ENCODE data around the gene ZBED2. TPM values are rescaled to one million over a fixed set of nuclear protein-coding genes. Genes with fewer than 3 reads are reported as not detected.

Gene ZBED2
- total RNA-seq, 1 donor from 2014 or later = not detected

DNA sequence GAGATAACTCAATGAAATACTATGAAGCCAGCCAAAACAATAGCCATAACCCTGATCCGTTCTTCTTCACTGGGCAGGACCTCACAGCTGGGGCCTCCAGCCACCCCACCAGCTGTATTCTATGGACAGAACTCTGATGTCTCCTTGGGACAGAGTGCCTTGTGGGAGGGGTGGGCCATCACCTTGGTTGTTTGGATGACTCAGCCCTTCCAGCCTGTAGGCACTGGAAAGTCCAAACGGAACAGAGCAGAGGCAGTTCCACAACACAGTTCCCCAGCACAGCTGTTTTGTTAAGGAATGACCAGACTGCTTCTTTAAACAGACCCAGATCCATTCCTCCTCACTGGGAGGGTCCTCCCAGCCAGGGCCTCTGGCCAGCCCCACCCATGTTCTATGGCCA lies 31.9 kb upstream of the ZBED2 start:
- TF ChIP-seq, protein P1, sequence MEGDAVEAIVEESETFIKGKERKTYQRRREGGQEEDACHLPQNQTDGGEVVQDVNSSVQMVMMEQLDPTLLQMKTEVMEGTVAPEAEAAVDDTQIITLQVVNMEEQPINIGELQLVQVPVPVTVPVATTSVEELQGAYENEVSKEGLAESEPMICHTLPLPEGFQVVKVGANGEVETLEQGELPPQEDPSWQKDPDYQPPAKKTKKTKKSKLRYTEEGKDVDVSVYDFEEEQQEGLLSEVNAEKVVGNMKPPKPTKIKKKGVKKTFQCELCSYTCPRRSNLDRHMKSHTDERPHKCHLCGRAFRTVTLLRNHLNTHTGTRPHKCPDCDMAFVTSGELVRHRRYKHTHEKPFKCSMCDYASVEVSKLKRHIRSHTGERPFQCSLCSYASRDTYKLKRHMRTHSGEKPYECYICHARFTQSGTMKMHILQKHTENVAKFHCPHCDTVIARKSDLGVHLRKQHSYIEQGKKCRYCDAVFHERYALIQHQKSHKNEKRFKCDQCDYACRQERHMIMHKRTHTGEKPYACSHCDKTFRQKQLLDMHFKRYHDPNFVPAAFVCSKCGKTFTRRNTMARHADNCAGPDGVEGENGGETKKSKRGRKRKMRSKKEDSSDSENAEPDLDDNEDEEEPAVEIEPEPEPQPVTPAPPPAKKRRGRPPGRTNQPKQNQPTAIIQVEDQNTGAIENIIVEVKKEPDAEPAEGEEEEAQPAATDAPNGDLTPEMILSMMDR (IDR thresholded peaks at IDR 0.05; ENCODE audit: borderline replicate concordance) = no peak
- no peak for DNase-seq
- no peak overlapping the region for H3K4me3 ChIP-seq
- no peaks in the 10 kb centered on the region for H3K4me1 ChIP-seq
- no peak overlapping the region for H3K27ac ChIP-seq (replicated peaks)
- H3K9me3 ChIP-seq (replicated peaks) = peaks cover 25% of the 10 kb centered on the region
- intact Hi-C loops (cut with micrococcal nuclease) = no loop called here
- no peaks in the 10 kb centered on the region for H3K27me3 ChIP-seq (ENCODE audit: low read depth)
- no peaks in the 10 kb centered on the region for H3K36me3 ChIP-seq

DNA sequence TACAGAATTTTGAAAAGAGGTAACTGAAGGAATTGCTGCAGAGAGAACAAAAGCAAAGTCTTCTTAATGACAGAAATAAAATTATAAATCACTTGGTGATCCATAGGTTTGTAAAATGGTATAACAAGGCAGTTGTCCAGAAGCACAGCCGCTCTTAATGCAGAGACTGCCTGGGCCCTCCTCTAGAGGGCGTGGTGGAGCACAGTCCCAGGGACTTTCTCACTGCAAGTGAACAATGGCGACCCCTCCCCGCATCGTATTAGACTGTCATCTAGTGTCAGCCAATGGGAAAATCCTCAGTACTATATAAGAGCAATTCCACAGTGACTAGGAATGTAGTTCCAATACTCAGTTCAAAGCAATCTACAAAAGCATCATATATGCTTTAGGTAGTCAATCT lies 26.4 kb upstream of the ZBED2 start:
- no peaks in the 10 kb centered on the region for H3K9me3 ChIP-seq (replicated peaks)
- H3K27me3 ChIP-seq (ENCODE audit: low read depth) = peaks cover 4% of the 10 kb centered on the region
- H3K27ac ChIP-seq (replicated peaks) = no peak overlapping the region
- intact Hi-C loops (cut with micrococcal nuclease) = no loop called here
- TF ChIP-seq, protein P1 (IDR thresholded peaks at IDR 0.05; ENCODE audit: borderline replicate concordance) = no peak
- no peaks in the 10 kb centered on the region for H3K36me3 ChIP-seq
- H3K4me1 ChIP-seq = peaks cover 8% of the 10 kb centered on the region
- no peak overlapping the region for H3K4me3 ChIP-seq
- DNase-seq = no peak

DNA sequence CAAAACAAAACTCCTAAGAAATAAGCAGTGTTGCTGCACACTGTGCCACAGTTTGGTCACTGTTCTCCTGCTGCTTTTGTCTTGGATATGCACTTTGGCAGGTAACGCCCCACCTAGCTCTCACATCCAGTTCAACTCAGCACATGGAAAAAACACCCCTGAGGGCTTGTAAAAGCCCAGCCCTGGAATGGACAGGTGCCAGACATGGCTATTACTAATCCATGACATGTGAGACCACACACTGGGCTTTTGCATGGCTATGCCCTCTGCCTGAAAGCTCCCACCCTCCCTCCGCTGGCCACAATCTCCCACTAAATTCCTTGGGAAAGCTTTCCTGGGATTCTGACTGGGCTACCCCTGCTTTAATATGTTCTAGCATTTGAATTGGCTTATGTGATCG lies 24.7 kb upstream of the ZBED2 start:
- DNase-seq = no peak
- Histone ChIP-seq H3K36me3 (no peaks in the 10 kb centered on the region), H3K9me3 (replicated peaks) (no peaks in the 10 kb centered on the region), H3K27ac (replicated peaks) (no peak overlapping the region), H3K4me1 (peaks cover 8% of the 10 kb centered on the region), H3K27me3 (ENCODE audit: low read depth) (peaks cover 4% of the 10 kb centered on the region), H3K4me3 (no peak overlapping the region)
- intact Hi-C loops (cut with micrococcal nuclease) = no loop called here
- TF ChIP-seq, protein P1 (IDR thresholded peaks at IDR 0.05; ENCODE audit: borderline replicate concordance) = no peak

DNA sequence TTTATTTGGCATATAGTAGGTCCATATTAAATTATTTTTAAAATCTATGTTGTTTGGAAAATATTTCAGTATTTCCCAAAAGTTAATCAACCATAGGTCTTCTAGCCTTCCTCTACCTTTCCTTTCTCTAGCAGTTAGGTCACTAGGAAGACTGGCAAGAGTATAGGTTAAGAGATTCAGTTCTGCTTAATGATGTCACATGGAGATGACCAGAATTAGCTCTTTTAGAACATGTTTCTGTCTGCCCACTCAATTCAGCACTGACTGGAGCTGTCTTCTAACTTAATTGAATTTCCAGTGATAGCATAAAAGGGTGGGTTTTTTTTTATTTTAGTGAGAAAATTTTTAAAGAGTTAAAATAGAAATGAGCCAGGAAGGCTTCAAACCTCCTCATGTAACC lies 23.8 kb upstream of the ZBED2 start:
- DNase-seq = no peak
- H3K9me3 ChIP-seq (replicated peaks) = no peaks in the 10 kb centered on the region
- peaks cover 4% of the 10 kb centered on the region for H3K27me3 ChIP-seq (ENCODE audit: low read depth)
- intact Hi-C loops (cut with micrococcal nuclease) = no loop called here
- H3K4me3 ChIP-seq = no peak overlapping the region
- TF ChIP-seq, protein P1 (IDR thresholded peaks at IDR 0.05; ENCODE audit: borderline replicate concordance) = no peak
- H3K27ac ChIP-seq (replicated peaks) = no peak overlapping the region
- no peaks in the 10 kb centered on the region for H3K36me3 ChIP-seq
- H3K4me1 ChIP-seq = peaks cover 8% of the 10 kb centered on the region

DNA sequence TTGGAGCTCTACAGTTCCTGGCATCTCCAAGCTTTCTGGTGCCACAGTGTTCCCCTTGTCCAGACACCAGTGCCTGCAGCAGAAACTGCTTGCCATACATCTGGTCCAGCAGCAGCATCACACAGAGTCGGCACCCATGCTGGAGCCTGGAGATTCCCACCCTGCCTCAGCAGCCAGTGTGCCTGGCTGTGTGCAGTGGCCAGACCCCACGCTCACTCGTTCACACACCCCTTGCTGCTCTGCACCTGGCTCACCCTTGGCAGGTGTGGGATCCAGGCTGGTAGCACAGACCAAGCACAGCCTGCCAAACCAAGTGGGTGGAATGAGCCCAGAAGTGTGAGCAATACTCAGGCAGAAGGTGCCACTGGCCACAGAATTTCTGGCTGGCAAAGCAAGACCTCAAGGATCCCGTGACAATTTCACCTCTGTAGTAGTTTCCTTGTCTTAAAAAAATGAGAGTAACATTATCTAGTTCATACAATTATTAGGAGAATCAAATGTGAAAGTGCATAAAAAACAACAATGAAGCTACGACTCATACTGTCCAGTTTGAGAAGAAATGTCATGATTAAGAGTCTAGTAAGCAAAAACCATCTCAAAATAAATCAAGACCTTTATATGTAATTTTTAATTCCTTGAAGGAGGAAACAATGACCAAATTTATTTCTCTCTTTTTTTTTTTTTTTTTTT lies 22.9 kb upstream of the ZBED2 start:
- intact Hi-C loops (cut with micrococcal nuclease) = no loop called here
- H3K4me1 ChIP-seq = peaks cover 8% of the 10 kb centered on the region
- no peak overlapping the region for H3K4me3 ChIP-seq
- TF ChIP-seq, protein P1 (IDR thresholded peaks at IDR 0.05; ENCODE audit: borderline replicate concordance) = no peak
- H3K36me3 ChIP-seq = no peaks in the 10 kb centered on the region
- no peaks in the 10 kb centered on the region for H3K9me3 ChIP-seq (replicated peaks)
- H3K27ac ChIP-seq (replicated peaks) = no peak overlapping the region
- no peak for DNase-seq
- H3K27me3 ChIP-seq (ENCODE audit: low read depth) = peaks cover 4% of the 10 kb centered on the region
